ENCODE results near the gene CD81. TPM values are rescaled to one million over a fixed set of nuclear protein-coding genes. Genes with fewer than 3 reads are reported as not detected.

The CD81 gene
- total and polyA plus RNA-seq, 2 donors from 2014 or later: 827 to 950 TPM

- Histone ChIP-seq H3K36me3 (ENCODE audit: control insufficient read depth in 2 of 3, insufficient read depth in 3 of 3, low read length in 3 of 3) (no peaks in the 10 kb centered on the region), H3K4me3 (ENCODE audit: low read length in 3 of 3) (no peak overlapping the region), H3K27me3 (ENCODE audit: control insufficient read depth, insufficient read depth, low read length) (no peaks in the 10 kb centered on the region), H3K9ac (ENCODE audit: low read length in 3 of 3) (no peak overlapping the region), H3K9me3 (ENCODE audit: control insufficient read depth in 2 of 3, insufficient read depth in 1 of 3, low read length in 3 of 3) (no peaks in the 10 kb centered on the region), H3K27ac (ENCODE audit: low read depth in 2 of 2, low read length in 2 of 2) (no peak overlapping the region), H3K4me1 (ENCODE audit: control insufficient read depth in 2 of 3, insufficient read depth in 2 of 3, low read depth in 1 of 3, low read length in 3 of 3) (peaks cover 0 to 3% (median 0%) of the 10 kb centered on the region in 3 donors)
- no peak for FAIRE-seq
- peak in 1 of 5 donors; percentile 78 for DNase-seq
- intact Hi-C loops (cut with DNase I): loop anchor here (5.0 kb wide), 1 partner anchor 116 kb away; the partner anchor contains the start of genes C11orf21 and TSPAN32
- TF ChIP-seq CTCF (IDR thresholded peaks at IDR 0.05; ENCODE audit: borderline replicate concordance, extremely low read depth, insufficient read depth): no peak
These were observed 41.0 kb downstream of the CD81 start for GRCh38 chr11:2417856-2418692.

- no peak for TF ChIP-seq CTCF (IDR thresholded peaks at IDR 0.05; ENCODE audit: borderline replicate concordance, extremely low read depth, insufficient read depth)
- no peaks in the 10 kb centered on the region for H3K36me3 ChIP-seq (ENCODE audit: control insufficient read depth in 2 of 3, insufficient read depth in 3 of 3, low read length in 3 of 3)
- H3K9me3 ChIP-seq (ENCODE audit: control insufficient read depth in 2 of 3, insufficient read depth in 1 of 3, low read length in 3 of 3): no peaks in the 10 kb centered on the region
- H3K4me1 ChIP-seq (ENCODE audit: control insufficient read depth in 2 of 3, insufficient read depth in 2 of 3, low read depth in 1 of 3, low read length in 3 of 3): peaks cover 0 to 3% (median 0%) of the 10 kb centered on the region in 3 donors
- intact Hi-C loops (cut with DNase I): loop anchor here (5.0 kb wide), 1 partner anchor 117 kb away; the partner anchor contains the start of genes C11orf21 and TSPAN32
- no peak overlapping the region for H3K27ac ChIP-seq (ENCODE audit: low read depth in 2 of 2, low read length in 2 of 2)
- H3K9ac ChIP-seq (ENCODE audit: low read length in 3 of 3): no peak overlapping the region
- H3K27me3 ChIP-seq (ENCODE audit: control insufficient read depth, insufficient read depth, low read length): no peaks in the 10 kb centered on the region
- no peak for FAIRE-seq
- peak in 1 of 5 donors; percentile 65 for DNase-seq
- H3K4me3 ChIP-seq (ENCODE audit: low read length in 3 of 3): no peak overlapping the region
These were observed 41.7 kb downstream of the CD81 start for GRCh38 chr11:2418693-2419360.

GRCh38 chr11:2419638-2420501 lies 42.8 kb downstream of the CD81 start:
- Histone ChIP-seq H3K9ac (ENCODE audit: low read length in 3 of 3) (peak overlapping the region in 1 of 3 donors; percentile 64), H3K4me3 (ENCODE audit: low read length in 3 of 3) (no peak overlapping the region), H3K27ac (ENCODE audit: low read depth in 2 of 2, low read length in 2 of 2) (no peak overlapping the region), H3K36me3 (ENCODE audit: control insufficient read depth in 2 of 3, insufficient read depth in 3 of 3, low read length in 3 of 3) (no peaks in the 10 kb centered on the region), H3K4me1 (ENCODE audit: control insufficient read depth in 2 of 3, insufficient read depth in 2 of 3, low read depth in 1 of 3, low read length in 3 of 3) (peaks cover 0 to 3% (median 0%) of the 10 kb centered on the region in 3 donors), H3K27me3 (ENCODE audit: control insufficient read depth, insufficient read depth, low read length) (no peaks in the 10 kb centered on the region), H3K9me3 (ENCODE audit: control insufficient read depth in 2 of 3, insufficient read depth in 1 of 3, low read length in 3 of 3) (no peaks in the 10 kb centered on the region)
- intact Hi-C loops (cut with DNase I): loop anchor here (5.0 to 10.0 kb wide), 3 partner anchors 118 to 465 kb away; partner anchors contain the start of genes C11orf21, CDKN1C and TSPAN32
- peak; percentile 89 for TF ChIP-seq CTCF (IDR thresholded peaks at IDR 0.05; ENCODE audit: borderline replicate concordance, extremely low read depth, insufficient read depth)
- DNase-seq (peak; percentile 89 to 93 (median 91)), FAIRE-seq (peak; percentile 23)

Measured in kidney (tissue), 14 donors.